OCI-LY1 (cell line): Measurements from ENCODE around the gene COL6A2.

Experiments
- H2AFZ ChIP-seq: fragments of 200-600 bp; sonication (generic), shearing (Covaris generic); 2 replicates; pipeline ENCODE4 v1.6.0; 2014; ENCODE audit warnings: antibody characterized with exemption, mild to moderate bottlenecking, low read length
- H3F3A ChIP-seq: fragments of 200-600 bp; sonication (generic), shearing (Covaris generic); 2 replicates; pipeline ENCODE4 v1.6.0; 2014; ENCODE audit warnings: mild to moderate bottlenecking, antibody characterized with exemption, low read length, moderate library complexity; ENCODE audit not compliant: insufficient read depth
- H3K27ac ChIP-seq: fragments of 200-600 bp; sonication (generic); 2 replicates; pipeline ENCODE4 v1.5.1; 2014; ENCODE audit warnings: low read length, mixed run types, mild to moderate bottlenecking, low read depth; ENCODE audit not compliant: poor library complexity, severe bottlenecking
- H3K27me3 ChIP-seq: fragments of 200-600 bp; sonication (generic); 2 replicates; pipeline ENCODE4 v1.6.0; 2014; ENCODE audit warnings: antibody characterized with exemption, mild to moderate bottlenecking, low read length, moderate library complexity; ENCODE audit not compliant: insufficient read depth
- H3K36me3 ChIP-seq: fragments of 200-600 bp; sonication (generic); 2 replicates; pipeline ENCODE4 v1.6.1; 2014; ENCODE audit warnings: mild to moderate bottlenecking, antibody characterized with exemption, low read length, moderate library complexity, mixed read lengths; ENCODE audit not compliant: insufficient read depth
- H3K4me1 ChIP-seq: fragments of 200-600 bp; sonication (generic); 2 replicates; pipeline ENCODE4 v1.5.1; 2014; ENCODE audit warnings: mild to moderate bottlenecking, low read length, moderate library complexity; ENCODE audit not compliant: insufficient read depth, severe bottlenecking
- H3K4me2 ChIP-seq: fragments of 200-600 bp; sonication (generic), shearing (Covaris generic); 2 replicates; pipeline ENCODE4 v1.6.1; 2014; ENCODE audit warnings: low read length
- H3K4me3 ChIP-seq: fragments of 200-600 bp; sonication (generic); 2 replicates; pipeline ENCODE4 v1.5.1; 2014; ENCODE audit warnings: low read length, low read depth, mild to moderate bottlenecking, mixed read lengths; ENCODE audit not compliant: poor library complexity, severe bottlenecking
- H3K79me2 ChIP-seq: fragments of 200-600 bp; shearing (Covaris generic); 2 replicates; pipeline ENCODE4 v1.6.1; 2016; ENCODE audit warnings: mixed run types, low read length, mixed read lengths; ENCODE audit not compliant: insufficient read depth
- H3K9ac ChIP-seq: fragments of 200-600 bp; sonication (generic), shearing (Covaris generic); 2 replicates; pipeline ENCODE4 v1.6.1; 2014; ENCODE audit warnings: mild to moderate bottlenecking, low read length, mixed read lengths
- H3K9me2 ChIP-seq: fragments of 200-600 bp; sonication (generic), shearing (Covaris generic); 2 replicates; pipeline ENCODE4 v1.6.1; 2014; ENCODE audit warnings: low read depth, mild to moderate bottlenecking, low read length, mixed read lengths
- H3K9me3 ChIP-seq: fragments of 200-600 bp; shearing (Covaris generic); 2 replicates; pipeline ENCODE4 v1.6.1; 2014; ENCODE audit warnings: low read length, mixed read lengths
- H4K20me1 ChIP-seq: fragments of 200-600 bp; sonication (generic), shearing (Covaris generic); 2 replicates; pipeline ENCODE4 v1.6.0; 2016; ENCODE audit warnings: mild to moderate bottlenecking, low read length; ENCODE audit not compliant: insufficient read depth
- EZH2 ChIP-seq: fragments of 200-600 bp; sonication (generic), shearing (Covaris generic); IDR thresholded peaks from 2 replicates; pipeline ENCODE4 v1.8.0; 2017; ENCODE audit warnings: borderline replicate concordance, mixed run types, mild to moderate bottlenecking, antibody characterized with exemption, low read length, moderate library complexity, mixed read lengths
- TF ChIP-seq, protein P1 (sequence below): fragments of 200-600 bp; sonication (generic), shearing (Covaris generic); IDR thresholded peaks from 2 replicates; pipeline ENCODE4 v1.5.1; 2017; ENCODE audit warnings: mild to moderate bottlenecking, antibody characterized with exemption, low read length, moderate library complexity, mixed read lengths

The COL6A2 gene

DNA sequence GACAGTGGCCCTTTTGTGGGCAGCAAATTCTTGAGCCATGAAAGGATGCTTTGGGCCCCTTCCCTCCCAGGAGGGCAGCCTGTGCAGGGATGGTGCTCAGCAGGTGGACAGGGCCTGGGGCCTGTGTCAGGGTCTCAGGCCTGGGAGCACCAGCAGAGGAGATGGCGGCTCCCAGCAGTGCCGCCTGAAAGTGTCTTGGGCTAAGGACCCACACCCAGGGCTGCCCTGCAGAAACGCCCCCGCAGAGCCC is 33.6 kb downstream of the COL6A2 start:
- no peak overlapping the region for H3K4me2 ChIP-seq
- no peaks in the 10 kb centered on the region for H3F3A ChIP-seq
- H3K27ac ChIP-seq = no peak overlapping the region
- no peak overlapping the region for H3K9ac ChIP-seq
- H3K4me3 ChIP-seq = no peak overlapping the region
- H3K9me3 ChIP-seq = no peaks in the 10 kb centered on the region
- no peaks in the 10 kb centered on the region for H3K79me2 ChIP-seq
- H4K20me1 ChIP-seq = no peaks in the 10 kb centered on the region
- no peak for TF ChIP-seq EZH2
- TF ChIP-seq, protein P1, sequence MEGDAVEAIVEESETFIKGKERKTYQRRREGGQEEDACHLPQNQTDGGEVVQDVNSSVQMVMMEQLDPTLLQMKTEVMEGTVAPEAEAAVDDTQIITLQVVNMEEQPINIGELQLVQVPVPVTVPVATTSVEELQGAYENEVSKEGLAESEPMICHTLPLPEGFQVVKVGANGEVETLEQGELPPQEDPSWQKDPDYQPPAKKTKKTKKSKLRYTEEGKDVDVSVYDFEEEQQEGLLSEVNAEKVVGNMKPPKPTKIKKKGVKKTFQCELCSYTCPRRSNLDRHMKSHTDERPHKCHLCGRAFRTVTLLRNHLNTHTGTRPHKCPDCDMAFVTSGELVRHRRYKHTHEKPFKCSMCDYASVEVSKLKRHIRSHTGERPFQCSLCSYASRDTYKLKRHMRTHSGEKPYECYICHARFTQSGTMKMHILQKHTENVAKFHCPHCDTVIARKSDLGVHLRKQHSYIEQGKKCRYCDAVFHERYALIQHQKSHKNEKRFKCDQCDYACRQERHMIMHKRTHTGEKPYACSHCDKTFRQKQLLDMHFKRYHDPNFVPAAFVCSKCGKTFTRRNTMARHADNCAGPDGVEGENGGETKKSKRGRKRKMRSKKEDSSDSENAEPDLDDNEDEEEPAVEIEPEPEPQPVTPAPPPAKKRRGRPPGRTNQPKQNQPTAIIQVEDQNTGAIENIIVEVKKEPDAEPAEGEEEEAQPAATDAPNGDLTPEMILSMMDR = no peak
- no peaks in the 10 kb centered on the region for H3K36me3 ChIP-seq
- H3K9me2 ChIP-seq = no peaks in the 10 kb centered on the region
- H3K4me1 ChIP-seq = no peaks in the 10 kb centered on the region
- H2AFZ ChIP-seq = no peak overlapping the region
- H3K27me3 ChIP-seq = no peaks in the 10 kb centered on the region

DNA sequence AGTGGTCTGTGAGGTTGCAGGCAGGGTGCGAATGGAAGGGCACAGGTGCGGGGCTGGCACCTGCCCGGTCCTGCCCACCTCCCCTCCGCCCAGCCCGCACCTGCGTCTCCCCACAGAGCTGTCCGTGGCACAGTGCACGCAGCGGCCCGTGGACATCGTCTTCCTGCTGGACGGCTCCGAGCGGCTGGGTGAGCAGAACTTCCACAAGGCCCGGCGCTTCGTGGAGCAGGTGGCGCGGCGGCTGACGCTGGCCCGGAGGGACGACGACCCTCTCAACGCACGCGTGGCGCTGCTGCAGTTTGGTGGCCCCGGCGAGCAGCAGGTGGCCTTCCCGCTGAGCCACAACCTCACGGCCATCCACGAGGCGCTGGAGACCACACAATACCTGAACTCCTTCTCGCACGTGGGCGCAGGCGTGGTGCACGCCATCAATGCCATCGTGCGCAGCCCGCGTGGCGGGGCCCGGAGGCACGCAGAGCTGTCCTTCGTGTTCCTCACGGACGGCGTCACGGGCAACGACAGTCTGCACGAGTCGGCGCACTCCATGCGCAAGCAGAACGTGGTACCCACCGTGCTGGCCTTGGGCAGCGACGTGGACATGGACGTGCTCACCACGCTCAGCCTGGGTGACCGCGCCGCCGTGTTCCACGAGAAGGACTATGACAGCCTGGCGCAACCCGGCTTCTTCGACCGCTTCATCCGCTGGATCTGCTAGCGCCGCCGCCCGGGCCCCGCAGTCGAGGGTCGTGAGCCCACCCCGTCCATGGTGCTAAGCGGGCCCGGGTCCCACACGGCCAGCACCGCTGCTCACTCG is 34.1 kb downstream of the COL6A2 start:
- TF ChIP-seq, protein P1 = no peak
- no peak for TF ChIP-seq EZH2
- Histone ChIP-seq H3K36me3 (no peaks in the 10 kb centered on the region), H3K9ac (no peak overlapping the region), H3K27me3 (no peaks in the 10 kb centered on the region), H3F3A (no peaks in the 10 kb centered on the region), H2AFZ (no peak overlapping the region), H4K20me1 (no peaks in the 10 kb centered on the region), H3K4me1 (no peaks in the 10 kb centered on the region), H3K9me3 (no peaks in the 10 kb centered on the region), H3K4me3 (no peak overlapping the region), H3K27ac (no peak overlapping the region), H3K9me2 (no peaks in the 10 kb centered on the region), H3K4me2 (no peak overlapping the region), H3K79me2 (no peaks in the 10 kb centered on the region)

DNA sequence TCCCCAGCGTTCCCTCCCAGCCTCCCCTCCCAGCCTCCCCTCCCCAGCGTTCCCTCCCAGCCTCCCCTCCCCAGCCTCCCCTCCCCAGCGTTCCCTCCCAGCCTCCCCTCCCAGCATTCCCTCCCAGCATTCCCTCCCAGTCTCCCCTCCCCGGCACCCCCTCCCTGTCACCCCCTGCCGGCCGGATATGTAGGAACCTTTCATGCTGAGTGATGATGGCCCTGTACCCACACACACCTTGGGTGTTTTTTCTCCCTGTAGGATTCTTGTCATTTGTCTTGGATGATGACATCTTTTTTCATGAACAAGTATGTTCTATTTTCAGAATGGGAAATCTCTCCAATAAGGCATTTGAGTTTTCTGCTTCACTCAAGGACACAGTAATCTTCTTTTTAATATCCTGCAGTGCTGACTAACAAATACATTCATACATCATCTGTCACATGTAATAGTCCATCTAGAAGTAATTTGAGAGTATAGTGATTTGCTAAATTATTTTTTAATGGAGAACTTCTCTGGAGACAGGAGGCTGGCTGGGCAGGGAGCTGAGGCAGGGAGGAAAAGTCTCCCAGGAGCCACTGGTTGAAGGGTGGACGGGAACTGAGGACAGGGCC is 38.0 kb downstream of the COL6A2 start:
- Histone ChIP-seq H3K9me3 (no peaks in the 10 kb centered on the region), H3K36me3 (no peaks in the 10 kb centered on the region), H3K4me1 (no peaks in the 10 kb centered on the region), H3F3A (no peaks in the 10 kb centered on the region), H3K27me3 (0 out of 2 replicates have a peak, but pooled peaks cover 4% of the 10 kb centered on the region), H3K9ac (no peak overlapping the region), H3K27ac (no peak overlapping the region), H2AFZ (no peak overlapping the region), H3K79me2 (no peaks in the 10 kb centered on the region), H3K4me3 (no peak overlapping the region), H3K9me2 (no peaks in the 10 kb centered on the region), H4K20me1 (no peaks in the 10 kb centered on the region), H3K4me2 (no peak overlapping the region)
- TF ChIP-seq, protein P1 = no peak
- TF ChIP-seq EZH2 = no peak
